Stimulated activated CD4-positive, alpha-beta T cell treated with anti-CD3 and anti-CD28 coated beads, Interleukin-15, amount 100 ng/mL, for 24 hours (primary cell): ENCODE data around the gene NKAIN2.
"Not testable (repeated sequence)": the region's sequence is repeated elsewhere in the genome, so short reads cannot be mapped to it uniquely, and the experiment has no call there.

ENCODE experiments used
- DNase-seq: peaks from one replicate; pipeline ENCODE4 v3.0.0-alpha.2; 2020

Gene NKAIN2

DNA sequence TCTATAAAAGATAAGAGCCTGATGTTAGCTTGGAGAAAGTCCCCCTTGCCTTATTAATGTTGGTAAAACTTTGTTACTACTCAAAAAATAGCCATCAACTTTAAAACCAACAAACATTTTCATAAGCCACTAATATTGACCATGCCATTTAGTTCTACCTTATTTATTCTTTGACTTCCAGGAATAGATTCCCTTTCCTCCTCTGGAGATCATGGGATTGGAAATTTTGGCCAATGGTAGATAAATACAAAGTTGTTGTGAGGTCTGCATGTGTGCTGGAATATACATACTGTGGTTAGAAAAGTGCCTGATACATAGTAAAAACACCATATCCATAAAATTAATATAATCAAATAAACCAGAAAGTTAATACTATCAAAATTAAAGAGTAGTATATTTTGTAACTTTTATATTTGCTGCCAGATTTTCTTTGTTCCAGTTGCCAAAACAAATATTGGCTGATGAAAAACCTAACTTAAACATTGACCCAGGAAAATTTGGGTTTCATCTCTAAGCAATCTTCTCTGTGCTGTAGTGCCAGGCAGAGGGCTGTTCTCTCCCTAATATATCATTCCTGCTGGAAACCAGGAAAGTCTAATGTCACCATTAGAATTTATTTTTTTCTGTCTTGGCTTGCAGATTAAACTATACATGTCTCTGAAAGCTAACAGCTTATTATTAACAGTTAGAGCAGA is 169.1 kb downstream of the NKAIN2 start:
- no peak for DNase-seq

DNA sequence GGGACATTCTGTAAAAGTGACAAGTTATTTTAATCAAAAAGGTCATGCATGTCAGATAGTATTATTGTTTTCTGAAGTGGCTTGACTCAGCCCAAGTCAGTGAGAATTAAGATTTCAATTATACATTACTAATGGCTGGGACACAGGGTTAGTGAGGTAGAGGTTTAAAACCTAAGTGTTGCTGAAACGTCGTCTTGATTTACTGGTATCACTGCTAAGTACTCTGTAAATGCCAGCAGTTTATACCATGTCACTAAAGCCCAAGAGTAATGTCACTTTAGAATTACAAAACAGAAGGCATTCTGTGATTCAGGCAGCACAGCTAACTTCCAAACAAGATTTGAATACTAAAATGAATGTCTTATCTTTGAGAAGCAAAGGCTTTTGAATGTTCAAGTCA is 176.6 kb downstream of the NKAIN2 start:
- DNase-seq = no peak

GRCh38 chr6:123986938-123987337 is 183.3 kb downstream of the NKAIN2 start:
- no peak for DNase-seq

DNA sequence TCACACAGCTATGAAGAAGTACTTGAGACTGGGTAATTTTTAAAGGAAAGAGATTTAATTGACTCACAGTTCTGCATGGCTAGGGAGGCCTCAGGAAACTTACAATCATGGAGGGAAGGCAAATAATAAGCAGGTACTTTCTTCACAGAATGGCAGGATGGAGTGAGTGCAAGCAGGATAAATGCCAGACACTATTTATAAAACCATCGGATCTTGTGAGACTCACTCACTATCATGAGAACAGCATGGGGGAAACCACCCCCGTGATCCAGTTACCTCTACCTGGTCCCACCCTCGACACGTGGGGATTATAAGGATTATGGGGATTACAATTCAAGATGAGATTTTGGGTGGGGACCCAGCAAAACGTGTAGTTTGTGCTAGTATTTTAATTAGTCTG is 186.3 kb downstream of the NKAIN2 start:
- not testable (repeated sequence) for DNase-seq

DNA sequence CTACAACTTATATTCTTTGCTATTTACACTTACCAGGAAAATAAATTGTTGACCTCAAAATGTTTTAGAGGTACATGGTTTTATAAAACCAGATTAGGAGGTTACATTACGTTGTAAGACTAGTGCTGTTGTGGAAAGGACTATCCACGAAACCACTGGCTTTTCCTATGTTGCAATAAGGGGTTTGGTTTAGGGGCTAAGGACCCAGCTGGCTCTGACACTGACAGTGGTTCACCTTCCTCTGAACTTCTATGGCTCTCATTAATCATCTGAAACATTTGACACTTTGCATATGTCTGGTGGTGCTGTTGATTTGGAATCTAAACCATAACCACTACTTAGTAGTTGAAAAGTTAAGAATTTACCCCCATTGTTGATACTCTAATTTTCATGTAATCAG is 186.7 kb downstream of the NKAIN2 start:
- DNase-seq = no peak

GRCh38 chr6:123994168-123994567 is 190.5 kb downstream of the NKAIN2 start:
- no peak for DNase-seq

- no peak for DNase-seq
Observed at GRCh38 chr6:123994891-123995635, 191.4 kb downstream of the NKAIN2 start.

DNA sequence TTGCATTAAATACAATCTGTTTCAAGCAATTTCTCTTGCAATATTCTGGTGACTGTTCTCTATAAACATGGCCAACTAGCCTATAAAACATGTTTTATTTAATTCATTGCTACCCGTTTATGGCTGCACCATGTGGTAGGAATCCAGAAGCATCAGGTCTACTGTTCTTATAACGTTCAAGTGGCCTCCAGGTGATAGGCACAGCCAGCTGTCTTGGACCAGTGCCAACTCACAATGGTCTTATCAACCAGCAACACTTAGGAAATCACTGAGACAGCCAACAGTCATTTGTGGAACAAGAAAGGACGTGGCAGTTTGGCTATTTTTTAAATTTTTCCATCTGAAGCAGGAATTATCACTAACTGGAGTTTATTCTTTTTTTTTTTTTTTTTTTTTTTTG is 193.6 kb downstream of the NKAIN2 start:
- DNase-seq = no peak

DNA sequence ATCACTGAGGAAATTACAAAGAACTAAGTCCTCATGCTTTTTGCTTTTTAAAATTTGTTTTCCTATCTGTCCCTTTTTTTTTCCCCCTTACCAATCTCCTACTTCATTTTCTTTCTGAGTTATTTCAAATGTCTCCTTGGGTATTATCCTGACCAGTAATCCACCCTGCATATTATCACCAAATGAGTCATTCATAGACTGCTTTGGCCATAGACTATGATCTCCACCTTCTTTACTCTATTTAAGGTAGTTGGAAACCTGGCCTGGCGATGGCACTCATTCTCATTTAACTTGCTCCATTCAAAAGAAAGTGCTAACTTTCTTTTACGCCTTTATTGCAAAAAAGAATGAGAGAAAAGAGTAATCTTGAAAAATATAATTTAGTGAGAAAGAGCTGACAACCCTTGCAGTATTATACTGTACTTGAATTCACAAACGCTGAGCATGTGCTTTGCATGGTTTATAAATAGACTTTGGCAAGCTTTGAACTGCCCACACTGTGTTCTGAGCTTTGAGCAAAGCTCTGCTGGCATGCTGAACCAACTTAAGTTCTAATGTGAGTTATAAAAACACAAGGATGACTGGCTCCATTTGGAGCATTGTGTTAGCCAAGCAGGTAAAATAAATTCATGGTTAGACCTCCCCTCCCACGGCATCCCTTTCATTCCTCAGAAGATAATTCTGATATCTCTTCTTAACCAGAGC is 198.9 kb downstream of the NKAIN2 start:
- DNase-seq = no peak

DNA sequence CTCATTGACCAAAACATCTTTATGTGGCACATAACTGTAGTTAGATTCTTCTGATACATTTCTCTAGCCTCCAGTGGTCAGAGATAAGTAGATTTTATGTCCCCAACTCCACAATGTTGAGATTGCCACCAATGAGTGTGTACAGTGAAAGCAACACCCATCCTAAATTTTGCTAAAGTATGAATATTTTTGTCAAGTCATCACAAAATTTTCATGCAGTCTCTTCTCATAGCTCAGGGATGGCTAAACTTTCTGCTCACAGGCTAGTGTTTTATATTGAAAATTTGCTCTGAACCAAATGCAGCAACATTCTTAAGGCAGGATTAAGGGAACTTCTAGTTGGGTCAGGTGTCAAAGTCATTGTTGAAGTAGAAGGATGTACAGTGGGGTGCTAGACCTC is 203.6 kb downstream of the NKAIN2 start:
- DNase-seq = no peak

DNA sequence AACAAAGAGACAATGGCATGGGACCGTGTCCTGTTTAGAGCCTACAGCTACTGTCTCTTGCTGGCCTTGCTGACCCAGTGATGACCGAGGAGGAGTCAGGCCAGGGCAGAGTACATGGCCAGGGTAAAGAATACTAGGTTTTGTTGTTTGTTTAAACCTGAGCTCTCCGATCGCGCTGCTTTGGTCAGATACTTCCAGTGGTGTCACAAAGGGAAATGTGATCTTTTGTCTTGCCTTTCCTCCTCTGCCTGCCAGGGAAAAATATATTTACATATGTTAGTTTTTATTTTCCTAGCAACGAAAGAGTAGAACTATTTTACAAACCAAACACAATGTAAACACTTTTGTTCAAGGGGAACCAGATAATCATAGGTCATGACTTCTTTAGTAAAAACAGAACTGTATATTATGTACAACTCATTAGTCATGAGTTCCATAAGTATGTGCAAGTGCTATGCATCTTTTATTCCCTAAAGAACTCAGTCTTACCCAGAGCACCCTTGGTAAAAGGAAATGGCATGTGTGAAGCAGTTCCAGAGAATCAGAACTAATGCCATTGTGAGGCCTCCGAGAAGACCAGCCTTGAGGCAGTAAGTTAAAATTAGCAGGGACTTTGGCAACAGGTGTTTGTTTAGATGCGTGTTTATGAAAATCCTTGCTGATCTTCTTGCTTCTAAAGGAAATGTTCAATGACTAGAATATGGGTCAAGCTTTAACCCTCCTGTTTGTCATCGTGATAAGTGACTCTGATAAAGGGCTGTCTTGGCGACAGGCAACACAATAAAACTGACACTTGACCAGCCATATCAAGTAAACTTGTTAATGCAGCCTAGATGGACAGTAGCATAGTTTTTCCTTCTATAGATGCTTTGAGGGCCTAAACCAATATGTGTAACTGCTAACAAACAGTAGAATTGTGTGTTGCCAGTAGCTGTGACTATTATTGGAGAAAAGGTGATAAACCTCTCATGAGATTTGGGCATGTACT is 204.6 kb downstream of the NKAIN2 start:
- no peak for DNase-seq

- no peak for DNase-seq
Observed at GRCh38 chr6:124008988-124009765, 205.5 kb downstream of the NKAIN2 start.

- no peak for DNase-seq
Observed at GRCh38 chr6:124010574-124010973, 206.9 kb downstream of the NKAIN2 start.

GRCh38 chr6:124011180-124011579 is 207.5 kb downstream of the NKAIN2 start:
- no peak for DNase-seq

- DNase-seq = not testable (repeated sequence)
Observed at GRCh38 chr6:124022051-124022450, 218.4 kb downstream of the NKAIN2 start.

DNA sequence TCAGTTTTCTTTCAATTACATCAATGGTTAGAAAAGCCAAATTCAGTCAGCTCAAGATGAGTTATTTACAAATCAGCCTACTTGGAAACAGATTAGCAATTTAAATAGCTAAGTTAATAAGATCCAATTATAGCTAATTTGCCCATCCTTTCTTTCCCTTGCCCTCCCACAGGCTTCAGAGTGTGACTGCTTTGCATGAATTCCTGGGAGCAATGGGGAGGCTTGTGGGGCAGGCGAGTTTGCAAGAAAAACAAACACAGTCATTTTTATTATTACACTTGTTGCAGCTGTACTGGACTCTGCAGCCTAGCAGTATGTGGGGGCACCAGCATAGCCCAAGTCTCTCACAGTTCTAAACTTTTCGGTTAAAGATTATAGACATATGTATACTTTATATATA is 219.0 kb downstream of the NKAIN2 start:
- DNase-seq = no peak

GRCh38 chr6:124026694-124027093 is 223.0 kb downstream of the NKAIN2 start:
- DNase-seq = no peak

DNA sequence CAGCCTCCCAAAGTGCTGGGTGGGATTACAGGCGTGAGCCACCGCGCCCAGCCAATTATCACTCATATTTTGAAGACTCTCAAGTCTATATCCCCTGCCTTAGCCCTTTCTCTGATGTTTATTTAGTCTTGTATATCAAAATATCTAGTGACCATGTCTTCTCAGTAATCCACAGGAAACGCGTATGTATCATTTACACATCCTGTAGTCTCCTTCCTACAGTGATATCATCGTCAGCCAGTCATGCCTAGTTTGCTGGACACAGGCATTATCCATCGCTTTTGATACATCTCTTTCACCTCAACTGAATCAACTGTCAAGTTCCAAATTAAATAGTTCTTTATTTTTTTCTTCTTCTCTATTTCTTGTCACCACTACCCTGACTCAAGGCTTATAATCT is 223.7 kb downstream of the NKAIN2 start:
- no peak for DNase-seq

- DNase-seq = no peak
Observed at GRCh38 chr6:124028117-124028516, 224.5 kb downstream of the NKAIN2 start.

DNA sequence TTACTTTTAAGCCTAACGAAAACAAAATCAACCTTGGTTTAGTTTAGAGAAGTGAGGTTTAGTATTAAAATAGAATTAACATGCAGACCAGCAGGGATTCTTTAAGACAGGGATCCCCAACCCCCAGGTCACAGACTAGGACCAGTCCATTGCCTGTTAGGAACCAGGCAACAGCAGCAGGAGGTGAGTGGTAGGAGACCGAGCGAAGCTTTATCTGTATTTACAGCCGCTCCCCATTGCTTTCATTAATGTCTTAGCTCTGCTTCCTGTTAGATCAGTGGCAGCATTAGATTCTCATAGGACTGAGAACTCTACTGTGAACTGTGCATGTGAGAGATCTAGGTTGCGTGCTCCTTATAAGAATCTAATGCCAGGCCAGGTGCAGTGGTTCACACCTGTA is 225.9 kb downstream of the NKAIN2 start:
- DNase-seq = no peak

- no peak for DNase-seq
Observed at GRCh38 chr6:124033501-124033900, 229.8 kb downstream of the NKAIN2 start.

DNA sequence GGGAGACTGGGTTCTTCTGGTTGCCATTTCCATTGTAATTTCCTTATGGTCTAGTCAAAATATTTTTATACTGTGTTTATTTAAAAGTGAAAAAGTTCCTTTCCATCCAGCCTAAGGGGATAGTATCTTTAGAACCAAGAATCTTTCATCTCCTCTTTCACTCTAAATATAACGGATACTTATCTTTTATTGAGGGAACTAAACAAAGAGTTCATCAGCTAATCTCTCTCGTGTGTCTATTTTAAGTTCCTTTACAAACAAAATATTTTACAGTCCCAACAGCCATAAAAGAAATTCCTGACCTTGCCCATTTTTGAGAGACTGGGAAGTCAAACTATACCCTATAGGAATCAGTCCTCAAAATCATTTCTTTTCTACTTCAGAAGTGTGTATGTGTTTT is 232.7 kb downstream of the NKAIN2 start:
- DNase-seq = no peak
